Muscle layer of colon (tissue), 2 donors: Measurements from ENCODE around the gene GET3.
"Not testable (repeated sequence)": the region's sequence is repeated elsewhere in the genome, so short reads cannot be mapped to it uniquely, and the experiment has no call there.

ENCODE experiments used
- H3K27ac ChIP-seq: one replicate; pipeline ENCODE4 v1.7.0; 2013; ENCODE audit warnings: low read depth, mild to moderate bottlenecking, low read length, moderate library complexity
- H3K27me3 ChIP-seq, 2 donors: one replicate each; pipeline ENCODE4 v1.7.0; 2013; ENCODE audit warnings: low read length in 2 of 2, mild to moderate bottlenecking in 2 of 2; ENCODE audit not compliant: insufficient read depth in 2 of 2, control insufficient read depth in 1 of 2
- H3K36me3 ChIP-seq: one replicate; pipeline ENCODE4 v1.7.0; 2013; ENCODE audit warnings: mild to moderate bottlenecking, low read length; ENCODE audit not compliant: insufficient read depth
- H3K4me1 ChIP-seq: one replicate; pipeline ENCODE4 v1.7.0; 2013; ENCODE audit warnings: mild to moderate bottlenecking, low read length; ENCODE audit not compliant: insufficient read depth
- H3K4me3 ChIP-seq, 2 donors: one replicate each; pipeline ENCODE4 v1.7.0; 2013; ENCODE audit warnings: low read length in 2 of 2, low read depth in 1 of 2, mild to moderate bottlenecking in 1 of 2, moderate library complexity in 1 of 2
- H3K9ac ChIP-seq: one replicate; pipeline ENCODE4 v1.7.0; 2013; ENCODE audit warnings: low read length
- H3K9me3 ChIP-seq: one replicate; pipeline ENCODE4 v1.7.0; 2013; ENCODE audit warnings: mild to moderate bottlenecking, low read length
- donor health status: abdominal sarcoma.
- donor health status: Adenocarcinoma of cecum.

GET3 gene

DNA sequence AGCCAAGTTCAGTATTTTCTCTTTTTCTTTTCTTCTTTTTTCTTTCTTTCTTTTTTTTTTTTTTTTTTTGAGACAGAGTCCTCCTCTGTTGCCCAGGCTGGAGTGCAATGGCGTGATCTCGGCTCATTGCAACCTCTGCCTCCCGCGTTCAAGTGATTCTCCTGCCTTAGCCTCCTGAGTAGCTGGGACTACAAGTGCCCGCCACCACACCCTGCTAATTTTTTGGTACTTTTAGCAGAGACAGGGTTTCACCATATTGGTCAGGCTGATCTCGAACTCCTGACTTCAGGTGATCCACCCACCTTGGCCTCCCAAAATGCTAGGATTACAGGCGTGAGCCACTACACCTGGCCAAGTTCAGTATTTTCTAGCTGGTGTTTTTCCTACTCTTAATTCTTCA lies 60.3 kb downstream of the GET3 start:
- not testable (repeated sequence) for H3K9me3 ChIP-seq, H3K4me3 ChIP-seq, H3K27me3 ChIP-seq, H3K9ac ChIP-seq, H3K27ac ChIP-seq
- Histone ChIP-seq H3K36me3 (peaks cover 22% of the 10 kb centered on the region), H3K4me1 (peaks cover 24% of the 10 kb centered on the region)
